ENCODE measurements around the gene LRBA. TPM values are rescaled to one million over a fixed set of nuclear protein-coding genes. Genes with fewer than 3 reads are reported as not detected.
A peak's percentile ranks its signal among the peaks of the same experiment; 100 is the strongest.
"Not testable (repeated sequence)": the region's sequence is repeated elsewhere in the genome, so short reads cannot be mapped to it uniquely, and the experiment has no call there.

LRBA gene
- total RNA-seq, 1 donor from 2014 or later, result 31.0 TPM

DNA sequence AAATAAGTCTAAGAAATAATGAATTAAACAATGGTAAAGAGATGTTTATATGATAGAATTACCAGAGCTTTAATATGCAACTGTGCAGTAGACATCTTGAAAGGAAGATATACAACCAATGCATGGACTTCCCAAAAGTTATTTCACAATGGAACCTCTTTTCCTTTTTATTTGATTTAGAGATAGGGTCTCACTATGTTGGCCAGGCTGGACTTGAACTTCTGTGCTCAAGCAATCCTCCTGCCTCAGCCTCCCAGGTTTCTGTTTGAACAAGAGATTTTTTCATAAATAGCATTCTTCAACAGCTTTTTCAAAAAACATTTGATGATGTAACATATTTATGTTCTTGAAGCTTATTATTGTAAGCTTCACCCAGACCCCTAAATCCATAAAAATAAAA is 72.0 kb downstream of the LRBA start:
- DNase-seq (ENCODE audit: low read depth in 2 of 2), result no peak

DNA sequence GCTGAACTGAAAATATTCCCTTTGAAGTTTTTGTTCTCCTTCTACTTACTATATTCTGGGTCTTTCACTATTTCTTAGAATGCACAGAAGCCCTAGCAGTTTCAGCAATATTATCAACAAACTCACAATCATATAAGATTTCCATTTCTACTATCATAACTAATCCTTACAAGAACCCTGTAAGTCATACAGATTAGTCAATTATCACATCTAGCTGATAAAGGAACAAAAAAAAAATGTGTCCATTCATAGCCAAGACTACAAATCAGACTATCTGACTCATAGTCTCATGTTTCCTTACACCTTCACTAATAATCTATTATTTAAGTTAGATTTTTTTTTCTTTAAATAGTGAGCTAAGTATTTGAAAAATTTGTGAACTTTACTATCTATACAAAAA is 72.5 kb downstream of the LRBA start:
- DNase-seq (ENCODE audit: low read depth in 2 of 2), result peak in 1 of 2 donors; percentile 34

DNA sequence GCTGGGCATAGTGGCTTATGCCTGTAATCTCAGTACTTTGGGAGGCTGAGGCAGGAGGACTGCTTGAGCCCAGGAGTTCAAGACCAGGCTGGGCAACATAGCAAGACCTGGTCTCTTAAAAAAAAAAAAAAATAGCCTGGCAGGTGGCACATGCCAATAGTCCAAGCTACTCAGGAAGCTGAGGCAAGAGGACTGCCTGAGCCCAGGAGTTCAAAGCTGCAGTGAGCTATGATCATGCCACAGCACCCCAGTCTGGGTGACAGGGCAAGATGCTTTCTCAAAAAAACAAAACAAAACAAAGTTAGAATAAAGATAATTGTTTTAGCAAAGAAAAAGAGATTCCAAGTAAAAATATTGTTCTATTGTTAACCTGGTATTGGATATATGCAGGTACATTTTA is 75.0 kb downstream of the LRBA start:
- no peak for DNase-seq (ENCODE audit: low read depth in 2 of 2)

DNA sequence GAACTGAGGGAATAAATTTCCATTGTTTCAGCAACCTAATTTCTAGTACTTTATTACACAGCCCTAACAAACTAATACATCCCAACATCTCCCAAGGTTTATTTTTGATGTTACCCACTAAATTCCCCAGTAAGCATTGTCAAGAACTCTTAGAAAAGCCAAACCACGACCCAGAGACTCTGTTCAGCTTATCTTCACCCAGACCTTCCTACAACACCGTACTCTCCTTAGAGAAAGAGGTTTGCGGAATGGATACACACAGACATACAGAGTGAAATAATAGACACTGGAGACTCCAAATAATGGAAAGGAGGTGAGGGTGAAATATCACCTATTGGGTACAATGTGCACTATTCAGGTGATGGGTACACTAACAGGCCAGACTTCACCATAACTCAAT is 75.6 kb downstream of the LRBA start:
- no peak for DNase-seq (ENCODE audit: low read depth in 2 of 2)

DNA sequence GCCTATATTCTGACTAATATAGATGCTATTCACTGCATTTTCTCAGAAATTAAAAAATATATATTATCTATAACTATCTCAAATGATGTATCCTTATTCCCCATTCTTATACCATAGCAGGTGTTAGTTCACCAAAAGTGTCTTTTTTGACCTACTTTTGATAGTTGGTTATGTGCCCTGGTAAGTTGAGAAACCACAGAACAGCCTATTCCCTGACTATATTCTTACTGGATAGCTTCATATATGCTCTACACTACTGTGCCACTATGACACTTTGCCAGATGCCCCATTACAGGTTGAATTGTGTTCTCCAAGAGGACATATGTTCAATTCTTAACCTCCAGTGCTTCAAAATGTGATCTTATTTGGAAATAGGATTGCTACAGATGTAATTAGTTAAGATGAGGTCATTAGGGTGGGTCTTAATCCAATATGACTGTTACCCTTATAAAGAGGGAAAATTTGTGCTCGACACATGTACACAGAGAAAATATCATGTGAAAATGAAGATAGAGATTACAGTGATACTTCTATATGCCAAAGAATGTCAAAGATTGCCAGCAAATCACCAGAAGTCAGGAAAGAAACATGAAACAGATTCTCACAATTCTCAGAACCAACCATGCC is 76.1 kb downstream of the LRBA start:
- DNase-seq (ENCODE audit: low read depth in 2 of 2), result no peak

DNA sequence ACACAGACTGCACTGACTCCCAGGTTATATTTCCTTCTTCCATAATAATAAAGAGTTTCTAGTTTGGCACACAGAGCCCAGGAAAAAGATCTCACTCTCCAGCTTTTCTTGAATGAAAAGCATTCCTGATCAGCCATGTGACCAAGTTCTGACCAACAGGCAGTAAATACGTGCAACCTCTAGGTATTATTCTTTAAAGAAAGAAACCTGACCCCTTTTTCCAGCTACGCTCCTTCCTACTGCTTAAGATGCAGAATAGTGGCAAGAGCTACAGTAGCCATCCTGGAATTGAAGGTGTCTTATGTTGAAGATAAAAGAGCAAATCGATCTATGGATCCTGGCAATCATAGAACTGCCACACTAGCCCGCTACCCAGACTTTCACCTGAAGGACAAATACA is 76.7 kb downstream of the LRBA start:
- no peak for DNase-seq (ENCODE audit: low read depth in 2 of 2)

DNA sequence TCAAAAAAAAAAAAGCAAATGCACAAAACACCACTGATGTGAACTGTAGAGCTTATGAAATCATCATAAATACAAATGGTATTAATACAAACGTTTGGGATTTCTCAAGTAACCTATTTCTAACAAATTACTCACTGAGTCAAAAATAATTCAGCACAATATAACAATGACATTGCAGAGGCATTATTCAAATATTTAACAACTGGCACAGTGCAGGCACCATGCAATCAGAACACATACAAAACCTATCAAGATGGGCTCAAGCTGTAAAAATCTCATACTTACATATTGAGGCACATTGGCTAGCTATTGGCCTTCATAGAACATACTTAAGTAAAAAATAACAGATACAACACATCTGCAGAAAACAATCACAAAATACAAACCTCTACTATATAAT is 81.1 kb downstream of the LRBA start:
- DNase-seq (ENCODE audit: low read depth in 2 of 2), result no peak

DNA sequence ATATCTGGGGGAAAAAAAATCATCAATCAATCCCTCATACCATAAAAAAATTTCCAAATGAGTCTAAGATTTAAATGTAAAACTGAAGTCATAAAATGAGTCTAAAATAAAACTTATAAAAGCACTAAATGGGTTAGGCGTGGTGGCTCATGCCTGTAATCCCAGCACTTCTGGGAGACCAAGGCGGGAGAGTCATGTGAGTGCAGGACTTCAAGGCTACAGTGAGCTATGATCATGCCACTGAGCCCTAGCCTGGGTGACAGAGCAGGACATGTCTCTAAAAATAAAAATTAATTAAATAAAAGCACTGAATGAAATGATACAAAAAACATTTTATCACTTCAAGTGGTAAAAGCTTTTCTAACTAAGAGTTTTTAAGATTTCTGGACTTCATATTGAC is 83.3 kb downstream of the LRBA start:
- DNase-seq (ENCODE audit: low read depth in 2 of 2), result no peak

DNA sequence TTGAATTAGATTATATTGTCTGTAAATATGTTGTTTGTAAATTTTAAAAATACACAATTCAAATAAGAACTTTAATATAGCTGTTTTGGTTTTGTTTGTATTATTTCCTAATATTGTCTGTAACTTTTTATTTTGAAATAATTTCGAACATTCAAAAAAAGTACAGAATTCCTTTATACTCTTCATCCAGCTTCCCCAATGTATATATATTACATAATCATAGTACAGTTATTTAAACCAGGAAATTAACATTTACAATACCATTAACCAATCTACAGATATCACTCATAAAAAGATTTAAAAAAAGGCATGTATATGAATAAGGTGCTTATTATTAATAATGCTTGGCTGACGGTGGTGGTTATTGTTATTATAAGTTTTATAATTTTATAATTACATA is 84.1 kb downstream of the LRBA start:
- no peak for DNase-seq (ENCODE audit: low read depth in 2 of 2)

DNA sequence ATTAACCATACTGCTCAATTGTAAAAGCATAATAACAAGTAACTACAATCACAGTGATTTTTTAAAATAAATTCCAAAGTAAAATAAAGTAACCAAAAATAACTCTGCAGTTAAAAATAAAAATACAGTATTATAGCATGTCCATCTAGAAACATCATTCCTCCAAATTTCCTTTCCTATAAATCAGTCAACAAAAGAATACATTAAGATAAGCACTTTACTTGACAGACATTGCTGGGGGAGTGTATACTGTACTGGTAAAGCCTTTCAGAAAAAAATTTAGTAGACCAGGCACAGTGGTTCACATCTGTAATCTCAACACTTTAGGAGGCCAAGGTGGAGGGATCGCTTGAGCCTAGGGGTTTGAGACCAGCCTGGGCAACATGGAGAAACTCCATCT is 91.1 kb downstream of the LRBA start:
- no peak for DNase-seq (ENCODE audit: low read depth in 2 of 2)

DNA sequence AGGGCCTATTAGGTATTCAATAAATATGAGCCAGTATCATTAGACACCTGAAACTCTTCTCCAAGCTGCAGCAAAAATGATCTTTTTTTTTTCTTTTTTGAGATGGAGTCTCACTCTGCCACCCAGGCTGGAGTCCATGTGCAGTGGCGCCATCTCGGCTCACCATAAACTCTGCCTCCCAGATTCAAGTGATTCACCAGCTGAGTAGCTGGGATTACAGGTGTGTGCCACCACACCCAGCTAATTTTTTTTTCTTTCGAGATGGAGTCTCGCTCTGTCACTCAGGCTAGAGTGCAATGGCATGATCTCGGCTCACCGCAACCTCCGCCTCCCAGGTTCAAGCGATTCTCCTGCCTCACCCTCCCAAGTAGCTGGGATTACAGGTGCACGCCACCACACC is 93.6 kb downstream of the LRBA start:
- not testable (repeated sequence) for DNase-seq (ENCODE audit: low read depth in 2 of 2)

DNA sequence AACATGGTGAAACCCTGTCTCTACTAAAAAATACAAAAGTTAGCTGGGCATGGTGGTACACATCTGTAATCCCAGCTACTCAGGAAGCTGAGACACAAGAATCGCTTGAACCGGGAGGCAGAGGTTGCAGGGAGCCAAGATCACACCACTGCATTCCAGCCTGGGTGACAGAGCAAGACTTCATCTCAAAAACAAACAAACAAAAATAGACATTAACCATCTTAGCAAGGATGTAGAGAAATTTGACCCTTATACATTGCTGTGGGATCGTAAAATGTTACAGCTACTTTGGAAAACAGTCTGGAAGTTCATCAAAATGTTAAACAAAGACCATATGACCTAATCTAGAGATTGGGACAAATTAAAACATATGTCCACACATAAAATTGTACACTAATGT is 96.5 kb downstream of the LRBA start:
- not testable (repeated sequence) for DNase-seq (ENCODE audit: low read depth in 2 of 2)

DNA sequence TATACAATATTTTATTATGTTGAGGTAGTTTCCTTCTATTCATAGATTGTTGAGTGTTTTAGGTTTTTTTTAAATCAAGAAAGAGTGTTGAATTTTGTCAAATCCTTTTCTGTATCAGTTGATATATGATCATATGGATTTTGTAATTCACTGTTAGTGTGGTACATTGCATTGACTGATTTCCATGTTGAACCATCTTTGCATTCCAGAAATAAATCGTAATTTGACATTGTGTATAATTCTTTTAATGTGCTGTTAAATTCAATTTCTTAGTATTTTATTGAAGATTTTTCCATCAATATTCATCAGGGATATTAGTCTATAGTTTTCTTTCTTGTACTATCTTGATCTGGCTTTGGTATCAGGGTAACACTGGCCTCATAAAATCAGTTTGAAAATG is 103.8 kb downstream of the LRBA start:
- no peak for DNase-seq (ENCODE audit: low read depth in 2 of 2)

DNA sequence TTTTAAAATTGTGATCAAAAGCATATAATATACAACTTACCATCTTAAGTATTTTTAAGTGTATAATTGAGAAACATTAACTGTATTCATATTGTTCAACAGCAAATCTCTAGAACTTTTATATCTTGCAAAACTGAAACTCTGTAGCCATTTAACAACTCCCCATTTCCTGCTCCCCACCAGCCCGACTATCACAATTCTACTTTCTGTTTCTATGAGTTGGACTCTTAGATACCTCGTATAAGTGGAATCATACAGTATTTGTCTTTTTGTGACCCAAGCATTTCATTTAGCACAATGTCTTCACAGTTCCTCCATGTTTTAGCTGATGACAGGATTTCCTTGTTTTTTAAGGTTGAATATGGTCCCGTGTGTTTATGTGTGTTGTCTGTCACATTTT is 106.0 kb downstream of the LRBA start:
- no peak for DNase-seq (ENCODE audit: low read depth in 2 of 2)

DNA sequence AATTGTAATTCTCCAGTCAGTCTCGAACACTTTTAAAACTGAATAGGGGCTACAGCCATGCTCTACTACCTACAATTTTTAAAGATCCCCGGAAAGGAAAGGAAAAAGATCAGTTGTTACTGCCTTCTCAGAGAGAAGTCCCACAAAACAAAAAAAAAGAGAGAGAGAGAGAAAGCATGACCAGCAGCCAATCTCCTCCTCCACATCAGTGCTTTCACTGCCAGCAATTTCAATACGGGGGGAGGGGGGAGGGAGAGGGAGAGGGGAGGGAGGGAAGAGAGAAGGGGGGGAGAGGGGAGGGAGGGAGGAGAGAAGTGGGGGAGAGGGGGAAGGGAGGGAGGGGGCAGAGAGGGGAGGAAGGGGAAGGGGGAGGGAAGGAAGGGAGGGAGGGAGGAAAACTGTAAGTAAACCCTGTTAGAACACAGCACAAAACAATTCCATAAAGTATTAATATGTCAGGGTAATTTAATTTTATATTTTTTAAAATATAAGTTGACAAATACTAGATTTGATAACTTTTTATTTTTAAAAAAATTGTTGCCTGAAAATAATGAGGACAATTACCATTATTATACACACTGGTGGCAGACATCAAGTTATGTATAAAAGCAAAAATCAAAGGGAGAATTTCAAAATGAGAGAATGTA is 108.0 kb downstream of the LRBA start:
- DNase-seq (ENCODE audit: low read depth in 2 of 2), result no peak

DNA sequence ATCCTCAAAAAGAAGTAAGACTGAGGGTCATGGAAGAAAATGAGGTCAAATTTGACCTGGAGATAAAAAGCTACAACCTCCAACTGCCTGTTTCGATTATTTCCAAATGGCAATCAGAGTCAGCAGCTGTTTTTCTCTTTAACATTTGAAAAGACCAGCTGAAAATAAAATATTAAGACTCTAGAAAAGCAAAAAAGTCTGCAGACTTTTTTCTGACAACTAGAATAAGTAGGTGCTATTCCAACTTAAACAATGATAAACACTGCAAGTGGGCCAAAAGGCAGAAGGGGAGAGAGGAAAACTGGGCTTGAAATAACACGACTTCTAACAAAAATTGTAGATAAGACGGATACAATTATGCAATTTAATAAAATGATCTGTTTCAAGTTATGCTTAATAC is 110.4 kb downstream of the LRBA start:
- DNase-seq (ENCODE audit: low read depth in 2 of 2), result no peak

DNA sequence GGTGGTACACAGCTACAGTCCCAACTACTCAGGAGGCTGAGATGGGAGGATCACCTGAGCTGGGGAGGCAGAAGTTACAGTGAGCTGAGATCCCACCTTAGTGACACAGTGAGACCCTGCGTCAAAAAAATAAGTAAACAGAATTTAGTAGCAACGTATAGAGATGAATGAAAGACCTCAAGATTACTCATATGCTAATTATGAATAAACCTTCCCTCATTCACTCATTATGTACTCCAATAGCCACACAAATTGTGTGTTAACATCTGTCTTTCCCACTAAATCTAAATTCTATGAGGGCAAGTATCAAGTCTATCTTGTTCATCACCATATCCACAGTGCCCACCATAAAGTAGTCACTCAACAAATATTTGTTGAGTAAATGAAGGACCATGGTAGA is 111.5 kb downstream of the LRBA start:
- DNase-seq (ENCODE audit: low read depth in 2 of 2), result no peak

DNA sequence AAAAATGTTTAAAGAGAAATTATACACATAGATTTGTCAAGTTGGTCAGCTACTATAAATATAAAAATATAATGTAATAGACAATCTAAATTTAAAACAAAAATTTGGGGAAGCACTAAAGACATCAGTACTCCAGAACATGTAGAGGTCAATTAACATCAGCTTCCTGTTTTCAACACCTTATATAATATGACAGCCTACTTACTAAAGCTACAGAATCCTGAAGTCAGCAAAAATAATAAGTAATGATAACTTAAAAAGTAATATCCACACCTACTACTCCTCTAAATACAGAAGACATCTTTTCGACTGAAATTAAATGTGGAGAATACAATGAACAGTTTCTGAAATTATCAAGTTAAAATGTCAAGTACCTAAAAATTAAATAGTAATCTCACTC is 118.6 kb downstream of the LRBA start:
- no peak for DNase-seq (ENCODE audit: low read depth in 2 of 2)

DNA sequence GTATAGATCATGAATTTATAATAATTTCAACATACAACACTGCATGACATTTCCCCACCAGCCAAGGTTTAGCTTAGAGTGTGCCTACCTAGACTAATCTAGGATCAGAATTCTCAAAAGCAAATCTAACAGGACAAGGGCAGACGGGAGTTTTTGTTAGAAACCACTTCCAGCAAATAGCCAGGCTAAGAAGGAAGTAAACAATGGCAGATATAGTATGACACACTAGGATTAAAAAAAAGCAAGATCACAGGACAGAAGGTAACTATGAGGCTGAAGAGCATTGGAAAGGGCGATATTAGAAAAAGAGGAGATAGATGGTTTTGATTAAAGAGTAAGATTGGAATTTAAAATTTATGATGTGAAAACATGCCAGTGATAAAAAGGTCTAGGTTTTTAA is 124.8 kb downstream of the LRBA start:
- DNase-seq (ENCODE audit: low read depth in 2 of 2), result peak in 1 of 2 donors; percentile 14

DNA sequence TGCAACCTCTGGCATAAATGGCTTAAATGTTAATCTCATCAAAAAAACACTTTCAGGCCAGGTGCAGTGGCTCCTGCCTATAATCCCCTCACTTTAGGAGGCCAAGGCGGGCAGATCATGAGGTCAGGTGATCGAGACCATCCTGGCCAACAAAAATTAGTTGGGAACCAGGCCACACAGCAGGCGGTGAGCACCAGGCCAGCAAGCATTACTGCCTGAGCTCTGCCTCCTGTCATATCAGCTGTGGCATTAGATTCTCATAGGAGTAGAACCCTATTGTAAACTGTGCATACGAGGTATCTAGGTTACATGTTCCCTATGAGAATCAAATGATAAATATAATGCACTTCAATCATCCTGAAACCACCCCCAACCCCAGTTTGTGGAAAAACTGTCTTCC is 125.8 kb downstream of the LRBA start:
- DNase-seq (ENCODE audit: low read depth in 2 of 2), result no peak

DNA sequence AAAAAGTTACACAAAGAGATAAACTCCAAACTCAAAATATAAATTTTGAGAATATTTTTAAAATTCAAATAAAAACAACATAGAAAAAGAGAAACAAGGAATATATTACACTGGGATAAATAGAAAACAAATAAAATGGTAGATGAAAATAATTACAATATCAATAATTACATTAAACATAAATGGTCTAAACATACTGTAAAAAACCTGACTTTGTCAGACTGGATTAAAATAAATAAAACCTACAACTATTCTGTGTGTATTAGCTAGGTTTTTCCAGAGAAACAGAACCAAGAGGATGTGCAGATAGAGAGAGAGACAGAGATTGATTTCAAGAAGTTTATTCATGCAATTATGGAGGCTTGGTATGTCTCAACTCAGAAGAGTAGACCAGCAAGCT is 126.5 kb downstream of the LRBA start:
- no peak for DNase-seq (ENCODE audit: low read depth in 2 of 2)

DNA sequence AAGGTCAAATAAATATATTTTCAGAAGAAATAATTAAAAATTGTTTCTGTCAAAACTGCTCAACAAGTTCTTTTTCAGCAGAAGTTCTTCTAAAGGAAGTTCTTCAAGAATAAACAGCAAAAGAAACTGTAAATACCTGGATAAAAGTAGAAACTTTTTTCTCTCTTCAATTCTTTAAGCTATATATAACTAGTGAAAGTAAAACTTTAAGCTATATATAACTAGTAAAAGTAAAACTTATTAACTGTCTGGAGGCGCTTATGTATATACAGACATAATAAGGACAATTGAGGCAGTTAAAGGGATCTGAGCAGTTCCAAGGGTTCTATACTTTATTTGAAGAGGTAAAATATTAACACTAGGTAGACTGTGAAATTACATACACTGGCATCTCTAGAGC is 126.9 kb downstream of the LRBA start:
- no peak for DNase-seq (ENCODE audit: low read depth in 2 of 2)

DNA sequence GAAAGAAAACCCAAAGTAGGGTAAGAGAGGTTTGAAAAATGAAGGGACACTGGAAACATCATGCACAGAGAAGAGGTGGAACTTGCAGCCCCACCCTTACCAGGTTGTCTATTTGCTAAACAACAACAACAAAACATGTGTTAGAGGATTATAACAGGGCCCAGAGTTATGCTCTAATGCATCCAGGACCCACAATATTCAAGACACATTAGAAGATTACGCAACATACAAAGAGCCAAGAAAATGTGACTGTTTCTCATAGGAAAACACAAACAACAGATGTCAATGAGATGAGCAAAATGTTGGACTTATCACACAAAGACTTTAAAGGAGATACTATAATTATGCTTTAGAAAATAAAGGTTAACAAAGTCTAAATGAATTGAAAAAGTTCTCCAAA is 128.5 kb downstream of the LRBA start:
- DNase-seq (ENCODE audit: low read depth in 2 of 2), result no peak

DNA sequence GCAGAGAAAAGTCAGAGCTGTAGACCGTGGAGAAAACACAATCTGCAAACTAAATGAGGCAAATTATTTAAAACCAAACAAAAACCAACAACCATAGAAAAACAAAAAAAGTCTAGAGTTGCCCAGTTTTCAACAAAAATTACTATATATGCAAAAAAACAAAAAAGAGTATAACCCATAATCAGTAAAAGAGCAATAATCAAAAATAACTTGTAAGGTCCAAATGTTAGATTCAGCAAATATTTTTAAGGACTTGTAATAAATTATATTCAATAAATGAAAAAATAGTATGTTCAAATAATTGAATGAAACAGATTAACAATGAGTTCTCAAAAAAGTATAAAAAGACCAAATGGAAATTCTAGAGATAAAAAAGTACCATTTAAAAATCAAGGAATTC is 130.5 kb downstream of the LRBA start:
- no peak for DNase-seq (ENCODE audit: low read depth in 2 of 2)

Data from lung microvascular endothelial cell (primary cell).